Choroid plexus epithelial cell (primary cell): ENCODE results near the gene USP44.

Experiments
- DNase-seq: peaks from one replicate; pipeline ENCODE4 v3.0.0-alpha.2; 2010; ENCODE audit warnings: low read depth
- H3K4me3 ChIP-seq: 2 replicates; pipeline ENCODE4 v1.5.1; 2011; ENCODE audit warnings: low read depth, mild to moderate bottlenecking, control low read depth, low read length, moderate library complexity
- TF ChIP-seq, protein P1 (sequence below): conservative IDR thresholded peaks from 2 replicates; pipeline ENCODE4 v1.5.1; 2011; ENCODE audit warnings: low read depth, mild to moderate bottlenecking, control low read depth, inconsistent platforms, low read length, moderate library complexity

The USP44 gene

DNA sequence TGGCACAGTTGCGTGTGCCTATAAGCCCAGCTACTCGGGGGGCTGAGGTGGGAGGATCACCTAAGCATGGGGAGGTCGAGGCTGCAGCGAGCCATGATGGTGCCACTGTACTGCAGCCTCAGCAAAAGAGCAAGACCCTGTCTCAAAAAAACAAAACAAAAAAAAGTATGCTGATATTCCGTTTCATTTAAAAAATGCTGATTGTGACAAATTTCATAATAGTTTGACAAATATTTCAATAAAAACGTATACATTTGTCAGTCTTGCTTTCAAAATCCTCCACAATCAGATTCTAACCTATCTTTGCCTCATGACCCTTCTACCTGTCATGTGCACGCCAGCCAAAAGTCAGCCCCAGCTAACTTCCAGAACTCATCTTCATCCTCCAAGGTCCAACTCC is 9.8 kb downstream of the USP44 start:
- DNase-seq: no peak
- H3K4me3 ChIP-seq: no peak overlapping the region
- TF ChIP-seq, protein P1, sequence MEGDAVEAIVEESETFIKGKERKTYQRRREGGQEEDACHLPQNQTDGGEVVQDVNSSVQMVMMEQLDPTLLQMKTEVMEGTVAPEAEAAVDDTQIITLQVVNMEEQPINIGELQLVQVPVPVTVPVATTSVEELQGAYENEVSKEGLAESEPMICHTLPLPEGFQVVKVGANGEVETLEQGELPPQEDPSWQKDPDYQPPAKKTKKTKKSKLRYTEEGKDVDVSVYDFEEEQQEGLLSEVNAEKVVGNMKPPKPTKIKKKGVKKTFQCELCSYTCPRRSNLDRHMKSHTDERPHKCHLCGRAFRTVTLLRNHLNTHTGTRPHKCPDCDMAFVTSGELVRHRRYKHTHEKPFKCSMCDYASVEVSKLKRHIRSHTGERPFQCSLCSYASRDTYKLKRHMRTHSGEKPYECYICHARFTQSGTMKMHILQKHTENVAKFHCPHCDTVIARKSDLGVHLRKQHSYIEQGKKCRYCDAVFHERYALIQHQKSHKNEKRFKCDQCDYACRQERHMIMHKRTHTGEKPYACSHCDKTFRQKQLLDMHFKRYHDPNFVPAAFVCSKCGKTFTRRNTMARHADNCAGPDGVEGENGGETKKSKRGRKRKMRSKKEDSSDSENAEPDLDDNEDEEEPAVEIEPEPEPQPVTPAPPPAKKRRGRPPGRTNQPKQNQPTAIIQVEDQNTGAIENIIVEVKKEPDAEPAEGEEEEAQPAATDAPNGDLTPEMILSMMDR: no peak

- TF ChIP-seq, protein P1: no peak
- DNase-seq: no peak
- no peak overlapping the region for H3K4me3 ChIP-seq
These were observed 12.6 kb downstream of the USP44 start for GRCh38 chr12:95538656-95539055.

DNA sequence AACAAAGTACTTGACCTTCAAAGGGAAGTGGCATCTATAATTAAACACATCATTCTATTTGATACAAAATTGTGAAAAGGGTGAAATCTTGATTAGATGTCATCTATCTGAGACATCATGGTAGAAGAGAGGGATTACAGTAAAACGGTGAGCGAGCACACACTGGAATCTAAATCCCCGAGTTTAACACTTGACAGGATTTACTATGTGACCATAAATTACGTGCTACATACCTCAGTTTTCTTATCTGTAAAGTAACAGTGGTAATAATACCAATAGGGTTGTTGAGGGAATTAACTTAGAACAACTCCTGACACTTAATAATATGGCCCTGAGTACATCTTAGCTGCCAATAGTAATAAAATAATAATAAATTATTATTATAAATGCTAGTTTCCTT is 13.3 kb downstream of the USP44 start:
- no peak for DNase-seq
- H3K4me3 ChIP-seq: no peak overlapping the region
- TF ChIP-seq, protein P1: no peak

GRCh38 chr12:95533985-95534384 is 17.3 kb downstream of the USP44 start:
- peak; percentile 6 for DNase-seq
- TF ChIP-seq, protein P1: no peak

GRCh38 chr12:95532851-95533250 is 18.4 kb downstream of the USP44 start:
- peak; percentile 61 for DNase-seq
- no peak overlapping the region for H3K4me3 ChIP-seq
- TF ChIP-seq, protein P1: no peak

More at GRCh38 chr12:95533985-95534384, 17.3 kb downstream of the USP44 start:
- no peak overlapping the region for H3K4me3 ChIP-seq

- H3K4me3 ChIP-seq: no peak overlapping the region
- TF ChIP-seq, protein P1: no peak
- DNase-seq: no peak
These were observed 21.5 kb downstream of the USP44 start for GRCh38 chr12:95529693-95530225.

- TF ChIP-seq, protein P1: no peak
- no peak overlapping the region for H3K4me3 ChIP-seq
- DNase-seq: no peak
These were observed 22.8 kb downstream of the USP44 start for GRCh38 chr12:95528431-95528830.
